ENCODE results near the gene FAF1. TPM values are rescaled to one million over a fixed set of nuclear protein-coding genes. Genes with fewer than 3 reads are reported as not detected.

Gene FAF1
- total RNA-seq, 1 donor from 2014 or later, result 21.2 TPM

DNA sequence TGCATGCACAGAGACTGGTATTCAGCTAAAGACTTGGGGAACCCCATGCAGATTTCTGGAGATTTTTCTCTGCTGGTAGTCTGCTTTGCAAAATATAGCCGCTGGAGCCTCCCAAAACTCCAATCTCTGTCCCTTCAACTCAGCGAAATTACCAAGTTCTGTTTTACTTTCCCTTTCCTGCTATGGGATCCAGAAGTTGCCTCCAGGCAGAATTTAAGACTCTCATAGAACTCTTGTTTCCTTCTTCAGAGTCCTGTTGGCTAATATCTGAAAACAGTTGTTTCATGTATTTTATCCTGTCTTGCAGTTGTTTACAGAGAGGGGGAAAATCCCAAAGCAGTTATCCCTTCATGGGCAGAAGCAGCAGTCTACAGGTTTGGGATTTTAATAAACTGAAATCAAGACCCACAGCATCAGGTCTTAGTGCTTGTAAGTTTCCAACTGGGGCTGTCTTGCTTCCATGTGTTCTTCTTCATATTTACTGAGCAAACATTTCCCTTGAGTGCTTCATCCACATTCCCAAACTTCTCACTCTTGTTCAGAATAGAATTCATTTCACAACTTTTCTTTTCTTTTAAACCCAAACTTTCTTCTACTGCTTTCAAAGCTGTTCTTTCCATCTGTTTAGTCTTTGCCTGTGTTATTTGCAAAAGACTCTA, 315.5 kb downstream of the FAF1 start:
- no peak for DNase-seq (ENCODE audit: low read depth in 2 of 2)

DNA sequence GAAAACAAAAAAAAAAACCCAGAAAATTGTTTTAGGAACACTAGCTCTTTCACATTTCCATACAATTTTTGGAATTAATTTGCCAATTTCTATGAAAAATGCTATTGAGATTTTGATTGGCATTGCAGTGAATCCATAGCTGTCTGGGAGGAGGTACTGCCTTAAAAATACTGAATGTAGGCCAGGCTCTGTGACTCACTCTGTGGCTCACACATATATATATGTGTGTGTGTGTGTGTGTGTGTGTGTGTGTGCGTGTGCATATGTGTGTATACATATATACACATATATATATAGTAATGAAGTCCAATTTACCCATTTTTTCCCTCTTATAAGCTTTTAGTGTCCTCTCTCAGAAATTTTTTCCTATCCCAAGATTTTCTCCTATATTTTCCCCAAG, 322.6 kb downstream of the FAF1 start:
- DNase-seq (ENCODE audit: low read depth in 2 of 2), result no peak

DNA sequence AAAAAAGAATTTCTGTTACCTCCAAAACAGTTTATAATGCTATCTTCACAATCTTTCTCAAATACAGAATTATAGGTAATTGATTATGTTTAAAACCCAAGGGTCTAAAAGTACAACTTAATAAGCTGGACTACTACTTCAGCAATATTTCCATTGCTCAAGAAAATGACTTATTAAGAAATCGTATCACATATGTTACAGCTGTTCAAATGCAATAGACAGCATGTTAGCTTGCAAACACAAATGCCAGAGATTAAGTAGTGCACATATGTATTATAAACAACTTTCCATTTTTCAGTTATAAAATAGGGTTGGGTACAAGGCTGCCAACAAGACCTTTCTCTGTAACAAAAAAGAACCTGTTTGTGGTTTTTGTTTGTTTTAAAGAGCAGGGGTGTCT, 325.8 kb downstream of the FAF1 start:
- no peak for DNase-seq (ENCODE audit: low read depth in 2 of 2)

DNA sequence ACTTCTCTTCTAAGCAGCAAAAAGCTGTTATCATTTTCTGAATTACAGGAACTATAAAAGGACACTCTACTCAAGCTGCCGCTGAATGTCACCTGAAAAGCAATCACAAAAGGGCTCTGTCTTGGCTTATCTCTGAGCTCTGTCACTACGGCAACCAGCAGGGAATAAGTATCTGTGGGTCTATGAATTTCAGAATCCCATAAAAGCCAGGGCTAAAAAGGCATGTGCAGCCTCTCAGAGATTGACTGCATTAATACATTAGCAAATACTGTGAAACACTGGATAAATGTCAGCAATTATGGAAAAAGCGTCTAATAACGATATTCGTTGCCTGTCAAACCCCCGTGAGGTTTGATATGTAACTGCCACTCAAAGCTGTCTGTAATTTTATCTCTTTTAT, 326.6 kb downstream of the FAF1 start:
- no peak for DNase-seq (ENCODE audit: low read depth in 2 of 2)

DNA sequence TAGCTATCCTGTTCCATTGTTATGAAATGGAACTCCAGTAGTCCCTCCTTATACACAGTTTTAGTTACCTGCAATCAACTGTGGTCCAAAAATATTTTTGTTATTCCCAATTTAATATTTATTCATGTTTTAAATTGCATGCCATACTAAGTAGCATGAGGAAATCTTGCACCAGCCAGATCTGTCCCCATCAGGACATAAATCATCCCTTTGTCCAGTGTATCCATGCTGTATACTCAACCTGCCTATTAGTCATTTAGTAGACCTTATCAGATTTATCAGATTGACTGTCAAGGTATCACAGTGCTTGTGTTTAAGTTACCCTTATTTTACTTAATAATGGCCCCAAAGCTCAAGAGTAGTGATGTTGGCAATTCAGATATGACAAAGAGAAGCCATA, 328.9 kb downstream of the FAF1 start:
- DNase-seq (ENCODE audit: low read depth in 2 of 2), result no peak

DNA sequence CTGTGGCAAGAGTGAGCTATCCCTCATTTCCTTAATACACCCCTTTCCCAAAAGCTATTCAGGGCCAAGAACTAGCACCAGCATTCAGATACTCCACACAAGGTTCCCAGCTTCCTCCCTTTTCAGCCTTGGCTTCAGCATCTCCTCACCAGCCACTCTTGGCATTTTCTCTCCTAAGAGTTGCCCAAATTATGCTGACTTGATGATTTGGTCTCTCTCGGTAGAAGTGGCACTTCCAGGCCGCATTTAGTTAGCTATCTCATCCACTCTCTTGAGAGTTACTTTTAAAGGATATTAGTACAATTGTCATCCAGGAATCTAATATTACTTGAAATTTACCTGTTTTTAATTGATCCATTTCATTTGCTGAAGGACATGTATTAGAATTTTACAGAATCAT, 337.8 kb downstream of the FAF1 start:
- no peak for DNase-seq (ENCODE audit: low read depth in 2 of 2)

DNA sequence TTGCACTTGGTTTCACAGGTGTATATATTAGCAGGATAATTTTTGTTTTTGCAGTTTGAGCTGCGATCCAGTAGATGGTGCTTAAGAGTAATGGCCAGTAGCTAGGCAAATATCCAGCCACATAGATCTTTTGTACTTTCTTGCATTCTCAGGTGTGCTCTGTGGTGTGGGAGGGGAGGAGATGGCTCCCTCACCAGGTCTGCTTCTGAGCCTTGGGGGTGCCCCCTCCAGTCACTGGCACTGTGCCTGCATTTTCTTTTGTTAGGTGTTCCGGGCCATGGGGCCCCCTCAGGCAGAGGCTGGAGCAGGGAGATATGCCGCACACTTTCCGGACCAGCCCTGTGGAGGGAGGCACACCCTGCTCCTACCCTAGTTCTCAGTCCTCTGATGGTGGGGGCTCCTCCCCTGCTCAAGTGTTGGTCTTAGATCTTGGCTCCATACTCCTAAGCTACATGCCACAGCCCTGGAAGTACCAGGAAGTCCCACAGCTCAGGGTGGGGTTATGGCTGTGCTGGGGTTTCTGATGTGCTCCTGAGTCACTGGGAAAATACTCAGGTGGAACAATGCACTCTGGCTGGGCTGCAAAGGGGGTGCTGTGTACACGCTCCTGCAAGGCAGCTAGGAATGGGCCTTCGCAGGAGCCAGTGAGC, 339.3 kb downstream of the FAF1 start:
- peak; percentile 36 to 58 for DNase-seq (ENCODE audit: low read depth in 2 of 2)

DNA sequence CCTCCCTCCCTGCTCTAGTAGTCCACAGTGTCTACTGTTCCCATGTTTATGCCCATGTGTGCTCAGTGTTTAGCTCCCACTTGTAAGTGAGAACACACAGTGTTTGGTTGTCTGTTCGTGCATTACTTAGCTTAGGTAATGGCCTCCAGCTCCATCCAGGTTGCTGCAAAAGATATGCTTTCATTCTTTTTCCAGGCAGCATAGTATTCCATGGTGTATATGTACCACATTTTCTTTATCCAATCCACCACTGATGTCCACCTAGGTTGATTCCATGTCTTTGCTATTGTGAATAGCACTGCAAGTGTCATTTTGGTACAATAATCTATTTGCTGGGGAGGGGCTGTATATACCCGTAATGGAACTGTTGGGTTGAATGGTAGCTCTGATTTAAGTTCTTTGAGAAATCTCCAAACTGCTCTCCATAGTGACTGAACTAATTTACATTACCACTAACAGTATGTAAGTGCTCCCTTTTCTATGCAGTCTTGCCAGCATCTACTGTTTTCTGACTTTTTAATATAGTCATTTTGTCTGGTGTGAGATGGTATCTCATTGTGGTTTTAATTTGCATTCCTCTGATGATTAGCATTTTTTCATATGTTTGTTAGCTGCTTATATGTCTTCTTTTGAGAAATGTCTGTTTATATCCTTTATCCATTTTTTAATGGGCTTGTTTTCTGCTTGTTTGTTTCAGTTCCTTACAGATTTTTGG, 344.9 kb downstream of the FAF1 start:
- DNase-seq (ENCODE audit: low read depth in 2 of 2), result no peak

DNA sequence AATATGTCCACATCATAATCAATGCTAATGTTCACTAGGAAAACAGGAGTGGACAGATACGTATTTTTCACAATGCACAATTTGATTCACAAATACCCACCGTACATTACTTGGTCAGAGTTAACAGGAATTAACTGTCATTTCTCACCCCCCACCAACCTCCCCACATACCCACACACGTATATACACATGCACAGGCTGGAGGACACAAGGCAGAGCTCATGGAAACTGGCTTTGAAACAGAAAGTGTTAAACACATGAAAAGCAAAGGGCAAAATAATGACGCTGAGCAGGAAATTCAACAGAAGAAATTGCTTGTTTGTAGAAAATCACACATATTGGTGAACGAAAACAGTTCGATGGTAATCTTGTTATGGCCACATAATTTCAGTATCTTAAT, 348.4 kb downstream of the FAF1 start:
- peak in 1 of 2 donors; percentile 29 for DNase-seq (ENCODE audit: low read depth in 2 of 2)

DNA sequence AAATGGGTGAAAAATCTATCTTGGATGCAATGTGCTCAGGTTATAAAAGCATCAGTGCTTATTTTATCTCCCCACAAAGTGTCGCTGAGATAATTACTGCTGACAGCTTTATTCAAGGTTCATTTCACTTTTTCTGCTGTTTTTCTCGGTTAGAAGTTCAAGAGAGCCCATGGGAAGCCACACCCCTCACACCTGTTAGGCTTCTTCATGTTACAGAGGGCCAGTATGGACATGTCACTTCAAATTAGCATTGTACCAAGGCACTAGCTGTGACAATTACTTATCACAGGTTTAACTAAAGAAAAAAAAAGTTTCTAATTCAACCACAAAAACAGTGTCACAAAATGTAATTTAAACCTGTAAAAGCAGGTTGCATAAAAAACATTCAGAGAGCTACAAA, 349.5 kb downstream of the FAF1 start:
- no peak for DNase-seq (ENCODE audit: low read depth in 2 of 2)

DNA sequence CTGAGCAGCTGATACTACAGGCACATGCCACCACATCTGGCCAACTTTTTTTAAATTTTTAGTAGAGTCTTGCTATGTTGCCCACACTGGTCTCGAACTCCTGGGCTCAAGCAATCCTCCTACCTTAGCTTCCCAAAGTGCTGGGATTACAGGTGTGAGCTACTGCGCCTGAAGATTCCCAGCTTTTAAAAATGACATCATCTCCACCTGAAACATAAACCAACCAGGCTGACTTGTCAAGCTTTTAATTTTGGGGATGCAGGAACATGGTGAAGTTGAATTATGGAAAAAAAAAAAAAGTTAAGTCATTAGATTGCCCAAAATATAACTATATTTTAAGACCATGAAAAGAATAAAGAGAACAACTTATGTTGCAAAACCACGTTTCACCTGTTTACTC, 350.6 kb downstream of the FAF1 start:
- no peak for DNase-seq (ENCODE audit: low read depth in 2 of 2)

DNA sequence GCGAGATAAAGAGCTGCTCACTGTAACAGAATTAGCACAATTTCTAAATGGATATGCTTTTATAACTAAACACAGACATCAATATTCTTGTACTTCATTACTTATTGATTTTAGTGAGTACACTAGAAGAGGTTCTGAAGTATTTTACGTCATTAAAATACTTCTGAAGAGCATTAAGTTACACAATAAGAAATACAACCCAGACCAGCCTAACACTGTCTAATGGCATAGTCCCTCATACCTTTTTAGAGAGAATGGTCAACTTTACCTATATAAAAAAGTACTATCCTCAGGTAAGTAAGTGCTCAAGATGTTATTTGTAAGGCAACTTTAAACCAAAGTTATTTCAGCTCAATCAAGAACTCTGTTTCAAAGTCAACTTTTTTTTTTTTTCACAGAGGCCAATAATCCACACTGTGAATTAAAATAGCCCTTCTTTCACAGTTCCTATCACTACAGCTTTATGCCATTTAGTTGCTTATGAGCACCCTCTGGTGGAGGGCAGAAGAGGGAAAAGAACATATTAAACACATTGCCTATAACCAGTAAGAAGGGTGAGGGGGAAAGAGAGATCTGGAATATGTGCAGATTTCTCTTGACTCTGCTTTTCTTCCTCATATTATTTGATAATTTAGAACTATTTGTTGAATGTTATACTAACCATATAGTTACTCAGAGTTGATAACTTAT, 354.7 kb downstream of the FAF1 start:
- peak; percentile 65 to 72 for DNase-seq (ENCODE audit: low read depth in 2 of 2)

DNA sequence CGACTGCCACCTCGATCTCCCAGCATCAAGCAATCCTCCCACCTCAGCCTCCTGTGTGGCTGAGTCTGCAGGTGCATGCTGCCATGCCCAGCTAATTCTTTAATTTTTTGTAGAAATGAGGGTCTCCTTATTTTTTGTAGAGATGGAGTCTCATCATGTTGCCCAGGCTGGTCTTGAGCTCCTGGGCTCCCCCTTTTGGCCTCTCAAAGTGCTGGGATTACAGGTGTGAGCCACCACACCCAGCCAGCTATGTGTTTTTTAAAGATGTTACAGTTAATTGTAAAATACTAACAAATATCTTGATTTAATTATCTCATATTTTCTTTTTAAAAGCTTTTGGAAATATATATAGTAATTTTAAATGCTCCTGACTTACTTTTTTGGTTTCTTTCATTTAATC, 355.5 kb downstream of the FAF1 start:
- DNase-seq (ENCODE audit: low read depth in 2 of 2), result no peak

DNA sequence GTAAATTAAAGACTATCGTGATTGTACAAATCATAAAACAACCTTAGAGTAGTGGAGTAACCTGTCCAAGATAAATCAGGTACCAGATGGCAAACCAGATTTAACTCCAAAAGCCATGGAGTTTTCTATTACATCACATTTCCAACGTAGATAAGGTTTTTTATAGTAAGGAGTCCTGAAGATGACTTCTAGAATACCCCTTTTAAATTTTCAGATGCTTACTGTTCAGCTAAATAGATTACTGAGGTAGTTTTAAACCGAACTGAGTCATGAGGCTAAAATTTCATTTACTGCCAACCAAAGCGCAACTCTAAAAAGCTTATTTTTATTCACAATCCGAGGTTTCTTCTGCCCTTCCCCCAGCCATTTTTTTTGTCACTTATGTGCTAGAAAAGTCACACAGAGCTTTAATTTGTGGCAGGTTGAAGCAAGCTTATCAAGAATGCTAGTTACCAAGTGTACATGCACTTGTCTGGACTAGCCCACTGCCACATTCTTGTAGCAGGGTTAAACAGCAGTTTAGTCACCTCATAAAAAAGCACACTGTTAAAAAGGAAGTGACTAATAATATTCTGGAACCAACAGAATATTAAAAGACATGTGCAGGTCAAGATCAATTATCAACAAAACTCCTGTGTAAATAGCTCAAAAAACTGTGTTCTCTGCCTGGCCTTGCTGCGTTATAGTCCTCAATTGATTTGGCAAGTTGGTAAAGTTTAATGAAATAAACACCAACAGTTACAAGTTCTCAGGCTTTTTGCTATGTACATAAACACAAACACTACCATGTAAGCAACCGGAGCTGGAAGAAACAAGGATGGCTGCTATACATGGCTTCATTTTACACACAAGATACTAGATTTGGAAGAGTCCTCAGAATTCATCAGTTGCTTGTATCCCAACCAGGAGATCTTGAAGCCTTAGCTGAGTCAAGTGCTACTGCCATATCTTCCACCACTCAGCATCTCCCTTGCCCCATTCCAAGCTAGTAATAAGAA, 356.5 kb downstream of the FAF1 start:
- peak; percentile 70 to 87 for DNase-seq (ENCODE audit: low read depth in 2 of 2)

DNA sequence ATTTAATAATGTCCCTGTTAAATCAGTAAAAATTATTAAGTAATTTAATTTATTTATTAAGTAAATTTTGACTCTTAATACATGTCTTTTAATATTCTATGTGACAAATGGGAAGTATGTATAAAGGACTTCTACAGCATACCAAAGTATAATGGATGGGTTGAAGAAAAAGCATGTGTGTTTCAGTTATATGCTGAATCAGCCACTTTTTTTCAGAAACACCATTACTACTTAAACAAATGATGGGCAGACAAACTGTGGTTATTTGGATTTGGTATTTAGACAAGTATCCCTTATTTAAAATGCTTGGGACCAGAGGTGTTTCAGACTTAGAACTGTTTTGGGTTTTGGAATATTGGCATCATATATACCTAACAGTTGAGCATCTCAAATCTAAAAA, 360.5 kb downstream of the FAF1 start:
- DNase-seq (ENCODE audit: low read depth in 2 of 2), result no peak

DNA sequence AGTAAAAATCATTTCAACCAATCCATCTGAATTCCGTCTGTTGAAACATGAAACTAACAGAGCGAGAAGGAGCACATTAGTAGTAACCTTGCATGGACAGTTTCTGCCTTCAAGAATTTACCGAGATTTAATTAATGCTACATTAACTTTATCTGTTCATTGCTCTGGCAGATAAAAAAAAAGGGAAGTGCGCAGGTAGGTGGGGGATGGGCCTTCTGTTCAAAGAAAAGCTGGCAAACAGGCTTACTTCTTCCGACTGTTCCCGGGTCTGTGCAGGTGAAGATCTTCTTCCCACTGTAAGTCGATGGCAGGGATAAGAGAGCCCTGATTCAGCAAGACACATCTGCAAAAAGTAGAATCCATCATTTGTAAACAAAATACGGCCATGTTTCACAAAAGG, 364.2 kb downstream of the FAF1 start:
- DNase-seq (ENCODE audit: low read depth in 2 of 2), result no peak

DNA sequence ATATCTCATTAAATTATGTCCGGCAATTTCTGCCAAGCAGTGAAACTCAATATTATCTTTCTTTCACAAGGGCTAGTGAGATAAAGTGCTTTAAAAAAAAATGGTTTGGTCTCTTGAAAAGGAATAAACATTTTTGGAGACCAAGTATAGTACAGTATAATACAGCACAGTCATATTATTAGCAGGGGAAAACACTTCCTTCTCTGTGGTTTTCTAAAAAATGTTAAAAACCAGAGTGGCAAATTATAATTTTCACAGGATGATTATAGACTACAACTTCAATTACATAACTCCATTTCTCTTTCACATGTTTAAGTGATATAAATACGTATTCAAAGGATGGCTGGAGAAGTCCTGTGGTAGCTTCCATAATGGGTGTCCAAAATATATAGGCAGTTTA, 366.6 kb downstream of the FAF1 start:
- DNase-seq (ENCODE audit: low read depth in 2 of 2), result no peak

DNA sequence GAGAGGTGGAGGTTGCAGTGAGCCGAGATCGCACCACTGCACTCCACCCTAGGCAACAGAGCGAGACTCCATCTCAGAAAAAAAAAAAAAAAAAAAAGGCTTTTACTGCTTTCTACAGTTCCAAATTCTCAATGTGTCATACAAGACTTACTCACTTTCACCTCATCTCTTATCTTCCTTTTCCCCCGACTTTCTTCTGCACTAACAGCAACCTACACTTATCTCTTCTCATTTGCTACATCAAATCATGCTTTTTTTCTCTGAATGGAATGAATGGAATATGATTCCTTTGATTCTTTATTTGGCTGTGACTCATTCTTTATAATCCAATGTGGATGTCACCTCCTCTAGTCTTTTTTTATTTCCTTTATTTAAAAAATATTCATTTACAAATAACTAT, 368.5 kb downstream of the FAF1 start:
- DNase-seq (ENCODE audit: low read depth in 2 of 2), result no peak

DNA sequence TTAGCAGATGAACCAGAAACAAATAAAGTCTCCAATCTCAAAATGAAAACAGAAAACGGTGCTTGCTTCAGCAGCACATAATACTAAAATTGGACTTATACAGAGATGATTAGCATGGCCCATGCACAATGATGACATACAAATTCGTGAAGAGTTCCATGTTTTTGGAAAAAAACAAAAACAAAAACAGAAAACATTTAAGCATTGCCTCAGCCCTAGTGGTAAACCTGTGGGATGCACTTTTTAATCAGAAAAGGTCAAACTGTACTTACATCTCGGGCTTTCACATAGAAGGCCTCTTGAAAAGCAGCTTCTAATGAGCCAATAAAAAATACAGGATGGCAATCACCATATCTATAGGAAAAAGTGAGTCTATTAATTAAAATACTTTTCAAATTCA, 377.7 kb downstream of the FAF1 start:
- DNase-seq (ENCODE audit: low read depth in 2 of 2), result no peak

DNA sequence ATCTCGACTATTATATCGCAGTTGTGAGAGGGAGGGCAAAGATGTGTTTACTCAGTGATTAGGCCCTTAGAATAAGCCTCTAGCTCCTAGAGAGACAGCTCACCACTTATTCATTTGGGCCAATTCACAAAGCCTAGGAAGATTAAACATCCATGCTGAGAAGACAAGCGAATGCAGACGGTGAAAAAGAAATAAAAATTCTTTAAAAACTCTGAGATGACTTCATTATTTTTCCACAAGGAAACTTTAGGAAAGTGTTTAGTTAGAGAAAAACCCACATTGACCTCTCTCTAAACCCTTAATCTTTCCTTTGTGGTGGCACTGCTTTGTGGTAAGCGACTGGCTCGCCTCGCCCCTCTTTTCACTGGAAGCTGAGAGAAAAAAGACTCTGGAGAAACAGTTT, 390.0 kb downstream of the FAF1 start:
- DNase-seq (ENCODE audit: low read depth in 2 of 2), result no peak

DNA sequence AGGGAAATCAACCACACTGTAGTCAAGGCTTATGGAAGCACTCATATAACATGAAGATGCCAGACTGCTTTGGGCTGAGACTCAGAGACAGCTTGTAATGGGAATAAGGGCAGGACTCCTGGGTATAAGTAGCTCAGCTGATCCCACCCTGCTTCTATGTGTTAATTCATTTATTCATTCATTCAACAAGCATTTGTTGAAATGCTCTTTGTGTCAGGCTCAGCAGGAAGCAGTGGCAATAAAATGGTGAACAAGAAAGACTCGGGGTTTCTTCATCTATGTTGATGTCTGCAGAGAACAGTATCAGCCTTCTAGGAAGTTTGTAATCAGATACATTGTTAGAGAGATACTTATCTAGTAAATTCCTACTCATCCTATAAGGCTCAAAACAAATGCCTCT, 391.3 kb downstream of the FAF1 start:
- no peak for DNase-seq (ENCODE audit: low read depth in 2 of 2)
